GM12878 (cell line): ENCODE results near the gene PGLYRP2. TPM values are rescaled to one million over a fixed set of nuclear protein-coding genes. Genes with fewer than 3 reads are reported as not detected.

Experiments used
- ASH2L ChIP-seq: fragments of 300-600, 200-600 bp; sonication (generic); IDR thresholded peaks from 2 replicates; pipeline ENCODE4 v1.6.1; 2017; ENCODE audit warnings: low read depth, mild to moderate bottlenecking, borderline replicate concordance
- ATF3 ChIP-seq: IDR thresholded peaks from 2 replicates; pipeline ENCODE4 v1.6.1; 2011; ENCODE audit warnings: low read depth, mild to moderate bottlenecking, low read length, moderate library complexity, borderline replicate concordance; ENCODE audit errors: extremely low read depth
- BCL11A ChIP-seq: IDR thresholded peaks from 2 replicates; pipeline ENCODE4 v1.6.1; 2011; ENCODE audit warnings: low read depth, low read length
- BCL3 ChIP-seq: IDR thresholded peaks from 2 replicates; pipeline ENCODE4 v1.6.1; 2011; ENCODE audit warnings: borderline replicate concordance, low read depth, mild to moderate bottlenecking, moderate library complexity, low read length; ENCODE audit not compliant: insufficient read depth, poor library complexity, severe bottlenecking
- BMI1 ChIP-seq: fragments of 450-650 bp; IDR thresholded peaks from 2 replicates; pipeline ENCODE4 v1.6.1; 2016; ENCODE audit warnings: mild to moderate bottlenecking, moderate library complexity, borderline replicate concordance
- DPF2 ChIP-seq: fragments of 450-650 bp; IDR thresholded peaks from 2 replicates; pipeline ENCODE4 v1.6.1; 2017; ENCODE audit warnings: mild to moderate bottlenecking
- ETV6 ChIP-seq, 2 experiments: fragments of 450-650 bp in 1 of 2; IDR thresholded peaks in 1 of 2; conservative IDR thresholded peaks in 1 of 2; 2 replicates each; pipeline ENCODE4 v1.6.1; 2014; ENCODE audit warnings: antibody characterized with exemption in 1 of 2, borderline replicate concordance in 1 of 2, low read depth in 1 of 2, mild to moderate bottlenecking in 1 of 2, moderate library complexity in 1 of 2
- FOXM1 ChIP-seq: IDR thresholded peaks from 2 replicates; pipeline ENCODE4 v1.6.1; 2012; ENCODE audit warnings: low read depth, mild to moderate bottlenecking, inconsistent platforms, low read length, moderate library complexity
- GABPA ChIP-seq: IDR thresholded peaks from 2 replicates; pipeline ENCODE4 v1.6.1; 2014; ENCODE audit warnings: antibody characterized with exemption, low read depth, mild to moderate bottlenecking, inconsistent platforms
- HCFC1 ChIP-seq: fragments of 150-350 bp; IDR thresholded peaks from 2 replicates; pipeline ENCODE4 v1.6.1; 2014; ENCODE audit warnings: low read length
- HSF1 ChIP-seq: fragments of 150-350 bp; IDR thresholded peaks from 2 replicates; pipeline ENCODE4 v1.6.1; 2014; ENCODE audit warnings: mild to moderate bottlenecking, low read depth, low read length
- IKZF1 ChIP-seq: fragments of 450-650 bp; conservative IDR thresholded peaks from 2 replicates; pipeline ENCODE4 v1.6.1; 2017; ENCODE audit warnings: antibody characterized with exemption, mild to moderate bottlenecking
- JUNB ChIP-seq: IDR thresholded peaks from 2 replicates; pipeline ENCODE4 v1.6.1; 2016; ENCODE audit warnings: antibody characterized with exemption, mild to moderate bottlenecking
- MTA3 ChIP-seq: IDR thresholded peaks from 2 replicates; pipeline ENCODE4 v1.6.1; 2012; ENCODE audit warnings: low read length, inconsistent platforms, borderline replicate concordance
- MXI1 ChIP-seq: fragments of 150-350 bp; IDR thresholded peaks from 2 replicates; pipeline ENCODE4 v1.6.1; 2011; ENCODE audit warnings: low read depth, mild to moderate bottlenecking, inconsistent platforms, low read length, improper control_type of control experiment
- NFYA ChIP-seq: IDR thresholded peaks from 2 replicates; pipeline ENCODE4 v1.6.1; 2011; ENCODE audit warnings: low read depth, mild to moderate bottlenecking, low read length, improper control_type of control experiment, borderline replicate concordance
- POLR2AphosphoS5 ChIP-seq: IDR thresholded peaks from 2 replicates; pipeline ENCODE4 v1.6.1; 2011; ENCODE audit warnings: mild to moderate bottlenecking, low read length, inconsistent platforms
- RAD21 ChIP-seq: IDR thresholded peaks from 2 replicates; pipeline ENCODE4 v1.6.1; 2011; ENCODE audit warnings: mild to moderate bottlenecking, low read depth, low read length, moderate library complexity; ENCODE audit not compliant: insufficient read depth
- SIX5 ChIP-seq: IDR thresholded peaks from 2 replicates; pipeline ENCODE4 v1.6.1; 2011; ENCODE audit warnings: mild to moderate bottlenecking, low read depth, low read length, moderate library complexity; ENCODE audit not compliant: severe bottlenecking
- SMARCA5 ChIP-seq: fragments of 450-650 bp; IDR thresholded peaks from 2 replicates; pipeline ENCODE4 v1.6.1; 2017; ENCODE audit warnings: mild to moderate bottlenecking
- ZNF592 ChIP-seq: fragments of 450-650 bp; IDR thresholded peaks from 2 replicates; pipeline ENCODE4 v1.6.1; 2017; ENCODE audit warnings: mild to moderate bottlenecking, moderate library complexity
- ZZZ3 ChIP-seq: IDR thresholded peaks from 2 replicates; pipeline ENCODE4 v1.6.1; 2011; ENCODE audit warnings: low read depth; ENCODE audit not compliant: control insufficient read depth, insufficient read length
- polyA plus RNA-seq, 11 experiments: library from polyadenylated mRNA; depleted of rRNA in 4 of 11; unstranded in 6 of 11; stranded (reverse) in 5 of 11; fragments of >200 nt; fragmentation: Nextera tagmentation in 4 of 11; fragmentation: Illumina TruSeq in 1 of 11; extraction: Ambion mirVana in 4 of 11; extraction: Trizol in 1 of 11; gene quantifications; 1 replicate in 1 of 11; 2 replicates in 10 of 11; pipeline versions ENCODE4 v1.2.1 to v1.2.3, GENCODE V29; 2011 to 2016; ENCODE audit warnings: inconsistent platforms in 2 of 11, missing spikeins in 2 of 11, low read depth in 1 of 11
- total RNA-seq, 4 experiments: library from RNA; depleted of rRNA in 3 of 4; stranded (reverse); fragments of >200 nt in 3 of 4; fragmentation: Illumina TruSeq in 1 of 4; extraction: Trizol in 1 of 4; gene quantifications; 2 replicates each; pipeline versions ENCODE4 v1.2.1 to v1.2.3, GENCODE V29; 2013 to 2021

Gene PGLYRP2
- total and polyA plus RNA-seq, 10 of the 15 experiments (the other 5 are each of a cell fraction or from before 2014, with no cell fraction given), result 0.15 to 0.48 (median 0.26) TPM; not detected in 5

GRCh38 chr19:15419413-15420025 is 59.8 kb downstream of the PGLYRP2 start (continued):
- TF ChIP-seq HSF1 (no peak), RAD21 (no peak), DPF2 (no peak), MXI1 (0 out of 2 replicates have a peak, but pooled peaks have one; percentile 20), ATF3 (no peak), IKZF1 (no peak), FOXM1 (no peak), HCFC1 (no peak), NFYA (no peak), BCL3 (no peak), ASH2L (no peak), ZNF592 (no peak), SMARCA5 (no peak), ZZZ3 (no peak), ETV6 (conservative IDR thresholded peaks at IDR 0.05 in 1 of 2, IDR thresholded peaks at IDR 0.05 in 1 of 2; ENCODE audit: borderline replicate concordance in 1 of 2, low read depth in 1 of 2) (no peak), GABPA (no peak), MTA3 (peak; percentile 84; the same call in 1 of the 2 replicates), BCL11A (no peak), JUNB (no peak), POLR2AphosphoS5 (no peak), BMI1 (no peak), SIX5 (no peak)
